Fibroblast of skin of back (primary cell): ENCODE data around the gene NFIB.

ENCODE experiments used
- DNase-seq: peaks from one replicate; pipeline ENCODE4 v3.0.0-alpha.2; 2013

The NFIB gene

GRCh38 chr9:14318934-14319580 lies 5.1 kb upstream of the NFIB start:
- DNase-seq = no peak

GRCh38 chr9:14318361-14318760 lies 4.4 kb upstream of the NFIB start:
- no peak for DNase-seq

- no peak for DNase-seq
Measured at GRCh38 chr9:14317667-14318320, 3.9 kb upstream of the NFIB start.

- DNase-seq = no peak
Measured at GRCh38 chr9:14316602-14317300, 2.8 kb upstream of the NFIB start.

GRCh38 chr9:14315875-14316601 lies 2.1 kb upstream of the NFIB start:
- no peak for DNase-seq

- DNase-seq = peak; percentile 55
Measured at GRCh38 chr9:14314929-14315874, 1.3 kb upstream of the NFIB start.

GRCh38 chr9:14314424-14314928 lies 535 bp upstream of the NFIB start:
- DNase-seq = peak; percentile 61

GRCh38 chr9:14313378-14313940 lies 482 bp downstream of the NFIB start:
- DNase-seq = peak; percentile 21

GRCh38 chr9:14312719-14313377 lies 1.1 kb downstream of the NFIB start:
- DNase-seq = no peak

GRCh38 chr9:14311956-14312685 lies 1.8 kb downstream of the NFIB start:
- no peak for DNase-seq

GRCh38 chr9:14311171-14311949 lies 2.6 kb downstream of the NFIB start:
- no peak for DNase-seq

GRCh38 chr9:14310311-14310710 lies 3.6 kb downstream of the NFIB start:
- DNase-seq = no peak

- no peak for DNase-seq
Measured at GRCh38 chr9:14309403-14309802, 4.5 kb downstream of the NFIB start.

- no peak for DNase-seq
Measured at GRCh38 chr9:14308853-14309145, 5.1 kb downstream of the NFIB start.

- no peak for DNase-seq
Measured at GRCh38 chr9:14307989-14308852, 5.7 kb downstream of the NFIB start.

GRCh38 chr9:14306672-14307660 lies 7.0 kb downstream of the NFIB start:
- no peak for DNase-seq

- no peak for DNase-seq
Measured at GRCh38 chr9:14306188-14306587, 7.8 kb downstream of the NFIB start.
